Aorta (tissue), 5 donors: ENCODE data around the gene INS. TPM values are rescaled to one million over a fixed set of nuclear protein-coding genes. Genes with fewer than 3 reads are reported as not detected.

Experiments used
- ATAC-seq: fragments of 200-7000 bp; cut with Tn5 transposase; one replicate; pipeline ENCODE4 v1.9.1; 2022; ENCODE audit warnings: moderate library complexity; ENCODE audit not compliant: low FRiP score
- DNase-seq, 2 donors: peaks; one replicate each; pipeline ENCODE4 v3.0.0-alpha.2; 2020
- H3K27ac ChIP-seq, 2 donors: one replicate each; pipeline ENCODE4 v1.5.1; 2013; ENCODE audit warnings: low read length in 2 of 2, mild to moderate bottlenecking in 2 of 2, moderate library complexity in 2 of 2, control low read depth in 1 of 2, inconsistent platforms in 1 of 2, low read depth in 1 of 2
- H3K27me3 ChIP-seq, 2 donors: one replicate each; pipeline ENCODE4 v1.6.1; 2013; ENCODE audit warnings: control low read depth in 1 of 2, low read length in 1 of 2, mild to moderate bottlenecking in 1 of 2, moderate library complexity in 1 of 2; ENCODE audit not compliant: insufficient read depth in 2 of 2, control insufficient read depth in 1 of 2
- H3K36me3 ChIP-seq, 2 donors: one replicate each; pipeline ENCODE4 v1.6.1; 2013; ENCODE audit warnings: control low read depth in 1 of 2, low read length in 1 of 2, mild to moderate bottlenecking in 1 of 2; ENCODE audit not compliant: insufficient read depth in 2 of 2, control insufficient read depth in 1 of 2
- H3K4me1 ChIP-seq, 2 donors: one replicate each; pipeline ENCODE4 v1.6.1; 2013; ENCODE audit warnings: low read length in 2 of 2, control low read depth in 1 of 2, mild to moderate bottlenecking in 1 of 2, moderate library complexity in 1 of 2; ENCODE audit not compliant: insufficient read depth in 2 of 2, control insufficient read depth in 1 of 2
- H3K4me3 ChIP-seq, 2 donors: one replicate each; pipeline ENCODE4 v1.5.1; 2013; ENCODE audit warnings: low read length in 2 of 2, control low read depth in 1 of 2, mild to moderate bottlenecking in 1 of 2
- H3K9me3 ChIP-seq: one replicate; pipeline ENCODE4 v1.6.1; 2013; ENCODE audit warnings: mild to moderate bottlenecking, low read length; ENCODE audit not compliant: control insufficient read depth
- WGBS, 2 donors: extraction: QIAGEN DNeasy Blood & Tissue Kit; methylation state at CpG; one replicate each; pipeline ENCODE4 v1.1.7; 2013; 5-methylcytosine and 5-hydroxymethylcytosine counted together
- intact Hi-C, 2 donors: fragments of 100-400 bp; cut with DNase I; formaldehyde crosslinking; loops; one replicate each; pipeline versions ENCODE4 v1.14.2 to v1.15.0; 2022
- polyA plus RNA-seq, 2 donors: library from polyadenylated mRNA; stranded (reverse); fragments of 200-250 nt; gene quantifications; one replicate each; pipeline ENCODE4 v1.2.3, GENCODE V29; 2013
- total RNA-seq, 2 donors: library from RNA; stranded (reverse); fragmentation: NEBNext Ultra II Directional; extraction: Animal tissue kit (Norgen Biotek cat#: 25700); gene quantifications; one replicate each; pipeline ENCODE4 v1.2.1, GENCODE V29; 2021
- donor health status: healthy with polysubstance abuse.
- donor health status: Bipolar disorder and iron deficiency.
- donor health status: DM: no; HTN: no; CAD: no.
- donor health status: DM: no; HTN: no; CAD: no.
- donor health status: DM: yes; HTN: yes; CAD: no.

INS gene
- total and polyA plus RNA-seq, 4 donors = 1.9 to 18.8 (median 9.6) TPM

DNA sequence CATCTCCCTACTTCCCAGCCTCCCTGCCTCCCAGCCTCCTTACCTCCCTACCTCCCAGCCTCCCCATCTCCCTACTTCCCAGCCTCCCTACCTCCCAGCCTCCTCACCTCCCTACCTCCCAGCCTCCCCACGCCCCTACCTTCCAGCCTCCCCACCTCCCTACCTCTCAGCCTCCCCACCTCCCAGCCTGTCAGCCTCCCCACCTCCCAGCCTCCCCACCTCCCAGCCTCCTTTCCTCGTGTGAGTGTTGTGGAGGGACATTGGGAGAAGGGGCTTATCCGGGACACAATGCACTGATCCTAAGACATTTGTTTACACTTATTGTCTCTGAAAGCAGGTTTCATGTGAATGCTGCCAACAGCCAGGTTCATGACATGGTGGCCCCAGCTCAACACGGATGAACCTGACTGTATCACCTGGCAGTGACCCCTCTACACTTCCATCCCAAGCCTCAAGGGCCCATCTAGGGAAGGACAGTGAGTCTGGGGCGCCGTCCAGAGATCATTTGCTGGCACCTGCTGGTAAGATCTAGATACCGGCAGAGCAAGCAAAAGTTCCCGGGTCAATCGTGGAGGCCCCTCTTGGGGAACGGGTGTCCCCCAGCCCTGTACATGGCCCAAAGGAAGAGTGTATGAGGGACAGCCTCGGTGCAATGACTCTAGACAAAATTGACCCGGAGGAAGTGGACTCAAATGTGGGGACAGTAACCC lies 45.1 kb upstream of the INS start:
- DNase-seq (peak in 1 of 2 donors; percentile 54), ATAC-seq (no peak)
- Histone ChIP-seq H3K36me3 (no peaks in the 10 kb centered on the region), H3K9me3 (peaks cover 5% of the 10 kb centered on the region), H3K27me3 (no peaks in the 10 kb centered on the region), H3K27ac (no peak overlapping the region), H3K4me3 (no peak overlapping the region), H3K4me1 (no peaks in the 10 kb centered on the region)
- intact Hi-C loops = loop anchor here in 1 of 2 donors (10.0 kb wide), 1 partner anchor 99 kb away; the partner anchor contains the start of genes C11orf21 and TSPAN32
- 80 to 82% methylated on average over 12 of the region's 12 CpGs for WGBS, 2 donors

DNA sequence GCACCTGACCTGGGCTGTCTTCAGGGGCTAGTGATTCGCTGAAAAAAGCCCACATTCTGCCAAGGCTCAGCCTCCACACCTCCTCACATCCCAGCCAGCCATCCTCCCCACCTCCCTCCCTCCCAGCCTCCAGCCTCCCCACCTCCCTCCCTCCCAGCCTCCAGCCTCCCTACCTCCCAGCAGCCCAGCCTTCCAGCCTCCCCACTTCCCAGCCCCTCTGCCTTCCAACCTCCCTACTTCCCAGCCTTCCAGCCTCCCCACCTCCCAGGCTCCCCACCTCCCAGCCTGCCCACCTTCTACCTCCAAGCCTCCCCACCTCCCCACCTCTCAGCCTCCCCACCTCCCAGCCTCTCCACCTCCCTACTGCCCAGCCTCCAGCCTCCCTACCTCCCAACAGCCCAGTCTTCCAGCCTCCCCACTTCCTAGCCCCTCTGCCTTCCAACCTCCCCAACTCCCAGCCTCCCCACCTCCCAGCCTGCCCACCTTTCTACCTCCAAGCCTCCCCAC lies 44.3 kb upstream of the INS start:
- ATAC-seq = no peak
- Histone ChIP-seq H3K27me3 (no peaks in the 10 kb centered on the region), H3K4me1 (no peaks in the 10 kb centered on the region), H3K4me3 (no peak overlapping the region), H3K27ac (no peak overlapping the region), H3K9me3 (peaks cover 5% of the 10 kb centered on the region), H3K36me3 (no peaks in the 10 kb centered on the region)
- peak in 1 of 2 donors; percentile 47 for DNase-seq
- intact Hi-C loops = loop anchor here in 1 of 2 donors (10.0 kb wide), 1 partner anchor 100 kb away; the partner anchor contains the start of genes C11orf21 and TSPAN32
- WGBS, 2 donors = 75% methylated on average over 1 of the region's 1 CpG; no CpG with 5 or more reads in 1 of the 2 donors

DNA sequence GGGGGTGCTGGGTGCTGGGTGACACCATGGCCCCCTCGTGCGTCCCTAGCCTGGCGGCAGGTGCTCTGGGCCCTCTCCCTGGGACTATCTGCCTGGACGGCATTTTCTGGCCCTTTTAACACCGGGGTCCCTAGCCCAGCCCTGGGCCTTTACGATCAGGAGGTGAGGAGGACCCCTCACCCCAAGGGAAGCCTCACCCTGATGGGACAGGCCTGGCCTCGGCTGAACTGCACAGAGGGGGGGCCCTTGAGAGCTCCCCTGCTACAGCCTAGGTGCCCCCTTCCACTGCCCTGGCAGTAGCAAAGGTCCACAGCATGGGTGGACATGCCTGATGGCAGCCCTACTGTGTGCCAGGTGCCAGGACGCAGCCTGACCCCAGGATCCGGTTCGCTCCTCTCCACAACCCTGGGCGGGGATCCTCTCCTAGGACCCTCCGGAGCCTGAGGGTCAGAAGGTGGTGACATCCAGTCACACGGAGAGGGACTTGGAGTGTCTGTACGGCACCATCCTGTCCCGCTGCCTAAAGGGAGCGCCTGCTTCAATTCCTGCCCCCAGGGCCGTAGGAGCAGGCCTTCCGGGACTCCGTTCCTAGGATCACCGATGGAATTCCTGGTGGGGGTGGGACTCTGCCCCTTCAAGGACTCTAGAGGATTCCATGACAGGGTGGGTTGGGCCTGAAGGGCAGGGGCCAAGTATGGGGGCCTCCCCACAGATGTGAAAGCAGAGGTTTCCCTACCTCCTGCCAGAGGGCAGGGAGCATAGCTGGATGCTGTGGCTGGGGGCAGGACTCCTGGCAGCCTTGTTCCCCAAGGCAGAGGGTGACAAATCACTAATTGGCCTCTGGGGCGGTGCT lies 43.6 kb upstream of the INS start:
- no peaks in the 10 kb centered on the region for H3K27me3 ChIP-seq
- H3K27ac ChIP-seq = no peak overlapping the region
- no peaks in the 10 kb centered on the region for H3K4me1 ChIP-seq
- peaks cover 5% of the 10 kb centered on the region for H3K9me3 ChIP-seq
- DNase-seq (peak in 1 of 2 donors; percentile 55), ATAC-seq (no peak)
- intact Hi-C loops = loop anchor here in 1 of 2 donors (10.0 kb wide), 1 partner anchor 100 kb away; the partner anchor contains the start of genes C11orf21 and TSPAN32
- 78 to 83% methylated on average over 20 to 21 of the region's 21 CpGs for WGBS, 2 donors
- H3K4me3 ChIP-seq = no peak overlapping the region
- no peaks in the 10 kb centered on the region for H3K36me3 ChIP-seq

DNA sequence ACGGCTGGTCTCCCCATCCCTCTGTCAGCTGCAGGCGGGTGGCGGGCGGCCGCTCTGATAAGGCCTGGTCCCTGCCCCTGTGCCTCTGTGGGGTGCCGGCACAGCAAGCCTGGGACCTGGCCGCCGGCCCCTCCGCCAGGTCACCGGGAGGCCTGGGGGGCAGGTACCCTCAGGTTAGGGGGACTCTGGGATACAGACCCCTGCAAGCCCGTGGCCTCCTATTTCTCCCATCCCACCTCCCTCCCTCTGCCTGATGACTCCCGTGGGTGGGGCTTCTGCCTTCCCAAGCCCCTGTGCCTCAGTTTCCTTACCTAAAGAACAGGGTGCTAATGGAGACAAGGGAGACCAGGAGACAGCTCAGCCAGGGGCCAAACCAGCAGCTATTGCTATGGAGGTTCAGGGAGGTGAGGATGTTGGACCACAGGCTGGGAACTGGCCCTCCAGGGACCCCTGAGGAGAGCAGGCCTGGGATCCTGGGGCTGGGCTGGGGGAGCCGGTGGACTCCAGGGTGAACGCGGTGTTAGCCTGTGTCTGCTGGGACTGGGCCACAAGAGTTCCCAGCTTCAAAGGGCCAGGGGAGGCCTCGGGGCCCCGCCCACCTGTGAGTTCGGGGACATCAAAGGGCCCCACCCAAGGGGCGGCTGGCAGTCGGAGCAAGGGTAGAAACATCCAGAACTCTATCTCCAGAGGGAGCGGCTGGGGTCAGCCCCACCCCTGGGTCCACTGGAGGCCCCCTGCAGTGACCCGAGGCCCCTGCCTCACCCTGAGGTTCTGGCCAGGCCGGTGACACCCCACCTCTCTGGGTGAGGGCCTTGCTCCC lies 42.6 kb upstream of the INS start:
- no peak overlapping the region for H3K27ac ChIP-seq
- H3K27me3 ChIP-seq = no peaks in the 10 kb centered on the region
- WGBS, 2 donors = 83 to 88% methylated on average over 23 of the region's 23 CpGs
- peaks cover 5% of the 10 kb centered on the region for H3K9me3 ChIP-seq
- no peaks in the 10 kb centered on the region for H3K36me3 ChIP-seq
- no peaks in the 10 kb centered on the region for H3K4me1 ChIP-seq
- intact Hi-C loops = loop anchor here in 1 of 2 donors (10.0 kb wide), 1 partner anchor 101 kb away; the partner anchor contains the start of genes C11orf21 and TSPAN32
- no peak overlapping the region for H3K4me3 ChIP-seq
- DNase-seq = peak in 1 of 2 donors; percentile 67
- ATAC-seq = no peak

DNA sequence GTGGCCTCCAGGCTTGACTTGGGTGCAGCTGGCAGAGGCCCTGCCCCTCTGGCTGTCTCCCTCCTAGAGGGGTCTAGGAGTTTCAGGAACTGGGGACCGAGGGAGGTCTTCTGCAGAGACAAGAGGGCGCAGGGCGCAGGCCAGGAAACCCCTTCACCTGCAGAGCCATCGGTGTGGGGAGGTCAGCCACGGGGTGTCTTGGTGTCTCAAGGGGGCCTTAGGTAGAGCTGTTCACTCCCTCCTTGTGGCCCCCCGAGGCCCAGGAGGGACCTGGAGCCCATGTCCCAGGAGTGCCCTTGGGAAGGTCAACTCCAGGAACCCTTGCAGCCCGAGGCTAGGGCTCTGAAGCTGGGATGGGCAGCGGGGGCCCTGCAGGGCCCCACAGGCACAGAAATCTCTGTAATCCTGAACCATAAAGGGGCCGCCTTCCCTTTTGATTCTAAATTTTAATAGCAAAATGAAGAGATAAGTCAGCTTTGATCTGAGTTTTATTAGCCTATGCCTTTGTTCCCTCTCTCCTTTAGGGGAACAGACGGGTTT lies 42.0 kb upstream of the INS start:
- intact Hi-C loops = loop anchor here in 1 of 2 donors (10.0 kb wide), 1 partner anchor 102 kb away; the partner anchor contains the start of genes C11orf21 and TSPAN32
- WGBS, 2 donors = 83 to 88% methylated on average over 10 of the region's 10 CpGs

DNA sequence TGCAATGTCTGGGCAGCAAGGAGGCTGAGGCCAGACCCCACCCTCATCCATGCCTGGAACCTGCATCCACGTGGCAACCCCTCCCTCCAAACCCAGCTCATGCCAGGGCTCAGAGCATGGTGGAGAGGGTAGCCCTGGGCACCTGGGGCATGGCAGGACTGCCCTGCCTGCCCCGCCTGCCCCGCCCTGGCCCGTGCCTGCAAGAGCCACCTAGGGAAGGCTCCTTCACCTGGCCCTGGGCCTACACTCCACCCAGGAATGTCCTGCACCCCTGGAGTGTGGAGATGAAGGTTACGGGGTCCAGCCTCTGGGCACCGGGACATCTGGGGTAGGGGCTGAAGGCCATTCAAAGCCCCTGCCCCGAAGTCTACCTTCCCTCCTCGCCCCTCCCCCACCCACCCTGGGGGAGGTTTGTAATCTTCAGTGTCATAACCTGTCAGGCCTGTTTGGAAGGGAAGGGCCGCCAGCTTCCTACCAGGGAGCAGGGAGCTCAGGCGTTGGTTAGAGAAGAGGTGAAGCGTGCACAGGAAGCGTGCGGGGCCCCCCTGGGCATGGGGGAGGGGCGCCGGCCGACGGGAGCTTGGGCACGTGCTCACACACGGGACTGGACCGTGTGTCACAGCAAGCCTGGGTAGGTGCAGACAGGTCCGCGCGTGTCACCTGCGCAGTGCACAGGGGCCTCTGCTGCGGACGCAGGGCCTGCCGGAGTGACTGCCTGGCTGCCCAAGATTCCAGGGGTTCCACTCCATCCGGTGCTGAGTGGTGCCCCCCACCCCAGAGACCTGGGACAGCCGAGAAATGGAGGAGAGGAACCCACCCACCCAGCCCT lies 41.3 kb upstream of the INS start:
- intact Hi-C loops = loop anchor here in 1 of 2 donors (10.0 kb wide), 1 partner anchor 103 kb away; the partner anchor contains the start of genes C11orf21 and TSPAN32
- Histone ChIP-seq H3K27me3 (no peaks in the 10 kb centered on the region), H3K4me3 (no peak overlapping the region), H3K4me1 (no peaks in the 10 kb centered on the region), H3K36me3 (no peaks in the 10 kb centered on the region), H3K27ac (no peak overlapping the region), H3K9me3 (peaks cover 2% of the 10 kb centered on the region)
- 71 to 72% methylated on average over 29 of the region's 29 CpGs for WGBS, 2 donors
- ATAC-seq = no peak
- peak in 1 of 2 donors; percentile 63 for DNase-seq

More for the DNA sequence above, 42.0 kb upstream of the INS start:
- no peak overlapping the region for H3K4me3 ChIP-seq
- no peaks in the 10 kb centered on the region for H3K36me3 ChIP-seq
- H3K9me3 ChIP-seq = peaks cover 5% of the 10 kb centered on the region
- DNase-seq (peak in 1 of 2 donors; percentile 34), ATAC-seq (no peak)
- no peaks in the 10 kb centered on the region for H3K27me3 ChIP-seq
- no peaks in the 10 kb centered on the region for H3K4me1 ChIP-seq
- no peak overlapping the region for H3K27ac ChIP-seq

DNA sequence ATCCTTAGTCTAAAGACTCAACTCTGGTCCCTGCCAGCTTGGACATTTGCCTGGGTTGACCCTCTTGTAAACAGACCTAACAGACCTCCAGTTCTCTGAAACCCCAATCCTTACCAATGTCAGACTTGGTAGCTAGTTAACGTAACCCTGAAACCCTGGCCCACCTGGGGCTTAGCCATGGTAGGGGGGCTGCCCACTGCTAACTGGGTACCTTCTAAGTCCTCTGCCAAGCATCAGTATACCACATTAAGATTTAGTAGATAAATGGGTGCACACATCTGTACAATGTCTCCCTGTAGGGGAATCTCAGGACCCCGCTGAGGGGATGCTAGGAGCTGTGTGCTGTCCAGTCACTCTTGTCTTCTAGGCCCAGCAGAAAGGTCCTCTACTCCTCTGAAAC lies 40.5 kb upstream of the INS start:
- Histone ChIP-seq H3K36me3 (no peaks in the 10 kb centered on the region), H3K27ac (no peak overlapping the region), H3K4me1 (no peaks in the 10 kb centered on the region), H3K9me3 (no peaks in the 10 kb centered on the region), H3K27me3 (no peaks in the 10 kb centered on the region), H3K4me3 (no peak overlapping the region)
- 65 to 67% methylated on average over 2 of the region's 2 CpGs for WGBS, 2 donors
- intact Hi-C loops = loop anchor here in 1 of 2 donors (10.0 kb wide), 1 partner anchor 103 kb away; the partner anchor contains the start of genes C11orf21 and TSPAN32
- no peak for ATAC-seq
- DNase-seq = no peak
